Endodermal cell (in vitro differentiated cells): Measurements from ENCODE around the gene NIPSNAP2. TPM values are rescaled to one million over a fixed set of nuclear protein-coding genes. Genes with fewer than 3 reads are reported as not detected.

Experiments
- DNase-seq: peaks from one replicate; pipeline ENCODE4 v3.0.0-alpha.2; 2017
- H3K27ac ChIP-seq: 2 replicates; pipeline ENCODE4 v1.5.1; 2013; ENCODE audit warnings: mild to moderate bottlenecking, low read depth, low read length, moderate library complexity
- H3K27me3 ChIP-seq: 2 replicates; pipeline ENCODE4 v1.6.1; 2013; ENCODE audit warnings: mild to moderate bottlenecking, low read length, moderate library complexity; ENCODE audit not compliant: insufficient read depth, control insufficient read depth, poor library complexity, severe bottlenecking
- H3K36me3 ChIP-seq: 2 replicates; pipeline ENCODE4 v1.7.0; 2013; ENCODE audit warnings: mild to moderate bottlenecking, low read length, moderate library complexity; ENCODE audit not compliant: control insufficient read depth, insufficient read depth
- H3K4me1 ChIP-seq: one replicate; pipeline ENCODE4 v1.7.0; 2013; ENCODE audit warnings: low read length; ENCODE audit not compliant: control insufficient read depth, insufficient read depth
- H3K4me3 ChIP-seq: 2 replicates; pipeline ENCODE4 v1.5.1; 2013; ENCODE audit warnings: mild to moderate bottlenecking, low read length, moderate library complexity
- H3K9ac ChIP-seq: 2 replicates; pipeline ENCODE4 v1.6.1; 2013; ENCODE audit warnings: mild to moderate bottlenecking, low read length, moderate library complexity; ENCODE audit not compliant: poor library complexity, severe bottlenecking; ENCODE audit errors: extremely low read depth
- H3K9me3 ChIP-seq: 2 replicates; pipeline ENCODE4 v1.6.1; 2013; ENCODE audit warnings: mild to moderate bottlenecking, low read length, moderate library complexity; ENCODE audit not compliant: control insufficient read depth
- H3K27ac Mint-ChIP-seq: 2 replicates; pipeline ENCODE4 v1.8.0; 2020; ENCODE audit warnings: mixed read lengths
- H3K27me3 Mint-ChIP-seq: 2 replicates; pipeline ENCODE4 v1.8.0; 2021; ENCODE audit warnings: mild to moderate bottlenecking, mixed read lengths; ENCODE audit not compliant: insufficient read depth
- H3K36me3 Mint-ChIP-seq: 2 replicates; pipeline ENCODE4 v1.8.0; 2020; ENCODE audit warnings: low read depth, mixed read lengths
- H3K4me1 Mint-ChIP-seq: 2 replicates; pipeline ENCODE4 v1.8.0; 2020; ENCODE audit warnings: mixed read lengths
- H3K4me3 Mint-ChIP-seq: 2 replicates; pipeline ENCODE4 v1.8.0; 2020; ENCODE audit warnings: mild to moderate bottlenecking, moderate library complexity, mixed read lengths
- H3K9me3 Mint-ChIP-seq: 2 replicates; pipeline ENCODE4 v1.8.0; 2020; ENCODE audit warnings: mild to moderate bottlenecking, mixed read lengths
- WGBS, 2 experiments: methylation state at CpG; one replicate each; pipeline versions ENCODE4 v1.1.5 to v1.1.7; 2013; ENCODE audit warnings: missing lambda C conversion rate in 2 of 2, mixed read lengths in 1 of 2; ENCODE audit not compliant: insufficient coverage in 1 of 2, insufficient read length in 1 of 2; 5-methylcytosine and 5-hydroxymethylcytosine counted together
- total RNA-seq, 2 donors: library from RNA; stranded (reverse); fragmentation: NEBNext Ultra II Directional in 1 of 2; extraction: Animal tissue kit (Norgen Biotek cat#: 25700) in 1 of 2; gene quantifications; 2 replicates in 1 of 2; 3 replicates in 1 of 2; pipeline ENCODE4 v1.2.1, GENCODE V29; 2021
- TF ChIP-seq, protein P1 (sequence below): fragments of 200-600 bp; sonication (generic); conservative IDR thresholded peaks from 2 replicates; pipeline ENCODE4 v1.5.0; 2021; ENCODE audit warnings: antibody characterized with exemption, mild to moderate bottlenecking

NIPSNAP2 gene
- total RNA-seq, 2 donors from 2014 or later: 37.1 to 62.2 TPM

- H3K4me1 Mint-ChIP-seq: no peaks in the 10 kb centered on the region
- TF ChIP-seq, protein P1, sequence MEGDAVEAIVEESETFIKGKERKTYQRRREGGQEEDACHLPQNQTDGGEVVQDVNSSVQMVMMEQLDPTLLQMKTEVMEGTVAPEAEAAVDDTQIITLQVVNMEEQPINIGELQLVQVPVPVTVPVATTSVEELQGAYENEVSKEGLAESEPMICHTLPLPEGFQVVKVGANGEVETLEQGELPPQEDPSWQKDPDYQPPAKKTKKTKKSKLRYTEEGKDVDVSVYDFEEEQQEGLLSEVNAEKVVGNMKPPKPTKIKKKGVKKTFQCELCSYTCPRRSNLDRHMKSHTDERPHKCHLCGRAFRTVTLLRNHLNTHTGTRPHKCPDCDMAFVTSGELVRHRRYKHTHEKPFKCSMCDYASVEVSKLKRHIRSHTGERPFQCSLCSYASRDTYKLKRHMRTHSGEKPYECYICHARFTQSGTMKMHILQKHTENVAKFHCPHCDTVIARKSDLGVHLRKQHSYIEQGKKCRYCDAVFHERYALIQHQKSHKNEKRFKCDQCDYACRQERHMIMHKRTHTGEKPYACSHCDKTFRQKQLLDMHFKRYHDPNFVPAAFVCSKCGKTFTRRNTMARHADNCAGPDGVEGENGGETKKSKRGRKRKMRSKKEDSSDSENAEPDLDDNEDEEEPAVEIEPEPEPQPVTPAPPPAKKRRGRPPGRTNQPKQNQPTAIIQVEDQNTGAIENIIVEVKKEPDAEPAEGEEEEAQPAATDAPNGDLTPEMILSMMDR: no peak
- no peaks in the 10 kb centered on the region for H3K27me3 Mint-ChIP-seq
- no peak for DNase-seq
- Histone ChIP-seq H3K4me1 (no peaks in the 10 kb centered on the region), H3K4me3 (no peak overlapping the region), H3K27ac (no peak overlapping the region), H3K36me3 (peaks cover 8% of the 10 kb centered on the region), H3K9ac (no peak overlapping the region), H3K27me3 (no peaks in the 10 kb centered on the region), H3K9me3 (peaks cover 4% of the 10 kb centered on the region)
- no peak overlapping the region for H3K4me3 Mint-ChIP-seq
- H3K27ac Mint-ChIP-seq: no peak overlapping the region
- WGBS, 2 experiments: 90 to 100% methylated on average over 2 to 3 of the region's 5 CpGs
- H3K36me3 Mint-ChIP-seq: peaks cover 48% of the 10 kb centered on the region
- peaks cover 24% of the 10 kb centered on the region for H3K9me3 Mint-ChIP-seq
These were observed 32.8 kb upstream of the NIPSNAP2 start for GRCh38 chr7:55931421-55932151.

GRCh38 chr7:55939514-55940123 is 24.8 kb upstream of the NIPSNAP2 start:
- Mint-ChIP-seq H3K4me1 (no peaks in the 10 kb centered on the region), H3K36me3 (peaks cover 44% of the 10 kb centered on the region), H3K27ac (no peak overlapping the region), H3K9me3 (peaks cover 73% of the 10 kb centered on the region), H3K27me3 (peaks cover 3% of the 10 kb centered on the region), H3K4me3 (no peak overlapping the region)
- no peak overlapping the region for H3K4me3 ChIP-seq
- H3K9ac ChIP-seq: no peak overlapping the region
- H3K27me3 ChIP-seq: no peaks in the 10 kb centered on the region
- no peaks in the 10 kb centered on the region for H3K36me3 ChIP-seq
- WGBS, 2 experiments: 80 to 93% methylated on average over 1 to 7 of the region's 7 CpGs
- no peaks in the 10 kb centered on the region for H3K4me1 ChIP-seq
- DNase-seq: no peak
- peaks cover 43% of the 10 kb centered on the region for H3K9me3 ChIP-seq
- TF ChIP-seq, protein P1: no peak
- H3K27ac ChIP-seq: no peak overlapping the region

- TF ChIP-seq, protein P1: no peak
- H3K4me3 Mint-ChIP-seq: no peak overlapping the region
- H3K27ac Mint-ChIP-seq: no peak overlapping the region
- Histone ChIP-seq H3K9me3 (peaks cover 5% of the 10 kb centered on the region), H3K36me3 (no peaks in the 10 kb centered on the region), H3K27ac (no peak overlapping the region), H3K27me3 (no peaks in the 10 kb centered on the region), H3K9ac (no peak overlapping the region), H3K4me1 (no peaks in the 10 kb centered on the region), H3K4me3 (no peak overlapping the region)
- H3K4me1 Mint-ChIP-seq: no peaks in the 10 kb centered on the region
- peaks cover 37% of the 10 kb centered on the region for H3K9me3 Mint-ChIP-seq
- H3K36me3 Mint-ChIP-seq: peaks cover 13% of the 10 kb centered on the region
- peaks cover 3% of the 10 kb centered on the region for H3K27me3 Mint-ChIP-seq
- WGBS, 2 experiments: 93 to 95% methylated on average over 3 to 5 of the region's 5 CpGs
- DNase-seq: no peak
These were observed 17.8 kb upstream of the NIPSNAP2 start for GRCh38 chr7:55946545-55946944.
